Measurements from ENCODE around the gene APBA2.

DNA sequence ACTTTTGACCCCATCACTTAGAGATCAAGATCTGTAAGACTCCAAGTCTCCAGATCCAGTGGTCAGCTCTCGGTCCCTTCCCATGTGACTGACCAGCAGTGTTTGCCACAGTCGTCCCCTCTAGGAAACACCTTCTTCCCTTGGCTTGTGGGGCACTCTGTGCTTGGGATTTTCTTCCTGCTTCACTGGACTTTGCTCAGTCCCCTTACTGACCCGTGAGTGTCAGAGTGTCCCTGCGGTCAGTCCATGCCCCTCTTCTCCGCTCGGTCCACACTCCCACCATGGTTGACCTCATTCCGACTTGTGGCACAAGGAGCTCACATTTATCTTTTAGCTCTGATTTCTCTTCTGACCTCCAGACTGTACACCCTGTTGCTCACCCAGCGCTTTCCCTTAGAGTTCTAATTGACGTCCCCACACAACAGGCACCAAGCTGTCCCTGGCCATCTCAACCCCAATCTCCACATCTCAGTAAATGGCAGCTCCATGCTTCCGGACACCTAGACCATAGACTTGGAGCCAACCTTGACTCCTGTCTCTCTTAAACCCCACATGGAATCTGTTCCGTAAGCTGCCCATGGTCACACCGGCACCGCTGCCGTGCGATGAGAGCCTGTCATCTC is 67.9 kb downstream of the APBA2 start:
- TF ChIP-seq, protein P1, sequence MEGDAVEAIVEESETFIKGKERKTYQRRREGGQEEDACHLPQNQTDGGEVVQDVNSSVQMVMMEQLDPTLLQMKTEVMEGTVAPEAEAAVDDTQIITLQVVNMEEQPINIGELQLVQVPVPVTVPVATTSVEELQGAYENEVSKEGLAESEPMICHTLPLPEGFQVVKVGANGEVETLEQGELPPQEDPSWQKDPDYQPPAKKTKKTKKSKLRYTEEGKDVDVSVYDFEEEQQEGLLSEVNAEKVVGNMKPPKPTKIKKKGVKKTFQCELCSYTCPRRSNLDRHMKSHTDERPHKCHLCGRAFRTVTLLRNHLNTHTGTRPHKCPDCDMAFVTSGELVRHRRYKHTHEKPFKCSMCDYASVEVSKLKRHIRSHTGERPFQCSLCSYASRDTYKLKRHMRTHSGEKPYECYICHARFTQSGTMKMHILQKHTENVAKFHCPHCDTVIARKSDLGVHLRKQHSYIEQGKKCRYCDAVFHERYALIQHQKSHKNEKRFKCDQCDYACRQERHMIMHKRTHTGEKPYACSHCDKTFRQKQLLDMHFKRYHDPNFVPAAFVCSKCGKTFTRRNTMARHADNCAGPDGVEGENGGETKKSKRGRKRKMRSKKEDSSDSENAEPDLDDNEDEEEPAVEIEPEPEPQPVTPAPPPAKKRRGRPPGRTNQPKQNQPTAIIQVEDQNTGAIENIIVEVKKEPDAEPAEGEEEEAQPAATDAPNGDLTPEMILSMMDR (IDR thresholded peaks at IDR 0.05) = no peak
- no peak for TF ChIP-seq POLR2AphosphoS5 (IDR thresholded peaks at IDR 0.05)
- TF ChIP-seq POLR2A (IDR thresholded peaks at IDR 0.05) = no peak
- TF ChIP-seq EP300 (IDR thresholded peaks at IDR 0.05) = no peak
